Astrocyte of the cerebellum (primary cell): ENCODE data around the gene PMS1.
A peak's percentile ranks its signal among the peaks of the same experiment; 100 is the strongest.

Source experiments
- DNase-seq: peaks from one replicate; pipeline ENCODE4 v3.0.0-alpha.2; 2011; ENCODE audit warnings: low read depth
- H3K4me3 ChIP-seq: 2 replicates; pipeline ENCODE4 v1.5.1; 2011; ENCODE audit warnings: mild to moderate bottlenecking, low read depth, low read length, moderate library complexity
- in situ Hi-C: cut with HindIII; loops from 2 replicates; pipeline ENCODE4 v1.10.0; 2017; ENCODE audit warnings: low sequenced_read_pairs
- TF ChIP-seq, protein P1 (sequence below): IDR thresholded peaks from 2 replicates; pipeline ENCODE4 v1.5.1; 2012; ENCODE audit warnings: low read length, low read depth, moderate library complexity, mild to moderate bottlenecking; ENCODE audit errors: missing control alignments

The PMS1 gene

DNA sequence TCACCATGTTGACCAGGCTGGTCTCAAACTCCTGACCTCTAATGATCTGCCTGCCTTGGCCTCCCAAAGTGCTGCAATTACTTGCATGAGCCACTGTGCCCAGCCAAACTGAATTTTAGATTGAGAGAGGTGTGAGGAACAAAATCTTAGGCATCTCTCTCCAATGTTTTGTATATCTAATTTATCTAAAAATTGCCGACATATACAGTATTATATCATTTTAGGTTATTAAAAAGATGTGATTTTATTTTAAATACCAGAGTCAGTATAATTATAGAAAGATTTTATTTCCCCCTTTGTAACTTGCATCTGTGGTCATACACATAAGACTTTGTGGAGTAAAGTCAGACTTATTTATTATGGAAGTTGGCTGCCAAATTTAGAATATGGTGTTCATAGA, 10.1 kb downstream of the PMS1 start:
- TF ChIP-seq, protein P1, sequence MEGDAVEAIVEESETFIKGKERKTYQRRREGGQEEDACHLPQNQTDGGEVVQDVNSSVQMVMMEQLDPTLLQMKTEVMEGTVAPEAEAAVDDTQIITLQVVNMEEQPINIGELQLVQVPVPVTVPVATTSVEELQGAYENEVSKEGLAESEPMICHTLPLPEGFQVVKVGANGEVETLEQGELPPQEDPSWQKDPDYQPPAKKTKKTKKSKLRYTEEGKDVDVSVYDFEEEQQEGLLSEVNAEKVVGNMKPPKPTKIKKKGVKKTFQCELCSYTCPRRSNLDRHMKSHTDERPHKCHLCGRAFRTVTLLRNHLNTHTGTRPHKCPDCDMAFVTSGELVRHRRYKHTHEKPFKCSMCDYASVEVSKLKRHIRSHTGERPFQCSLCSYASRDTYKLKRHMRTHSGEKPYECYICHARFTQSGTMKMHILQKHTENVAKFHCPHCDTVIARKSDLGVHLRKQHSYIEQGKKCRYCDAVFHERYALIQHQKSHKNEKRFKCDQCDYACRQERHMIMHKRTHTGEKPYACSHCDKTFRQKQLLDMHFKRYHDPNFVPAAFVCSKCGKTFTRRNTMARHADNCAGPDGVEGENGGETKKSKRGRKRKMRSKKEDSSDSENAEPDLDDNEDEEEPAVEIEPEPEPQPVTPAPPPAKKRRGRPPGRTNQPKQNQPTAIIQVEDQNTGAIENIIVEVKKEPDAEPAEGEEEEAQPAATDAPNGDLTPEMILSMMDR: no peak
- in situ Hi-C loops: no loop called here
- H3K4me3 ChIP-seq: no peak overlapping the region
- DNase-seq: no peak

DNA sequence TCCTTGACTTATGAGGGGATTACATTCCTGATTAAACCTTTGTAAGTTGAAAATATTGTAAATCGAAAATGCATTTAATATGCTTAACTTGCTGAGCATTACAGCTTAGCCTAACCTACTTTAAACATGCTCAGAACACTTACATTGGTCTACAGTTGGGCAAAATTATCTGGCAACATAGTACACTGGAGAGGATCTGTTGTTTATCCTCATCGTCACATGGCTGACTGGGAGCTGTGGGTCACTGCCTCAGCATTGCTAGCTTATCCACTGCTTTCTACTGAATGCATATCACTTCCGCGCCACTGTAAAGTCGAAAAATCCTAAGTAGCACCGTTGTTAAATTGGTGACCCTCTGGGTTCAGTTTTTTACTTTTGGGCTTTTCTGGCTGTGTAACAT, 13.7 kb downstream of the PMS1 start:
- no peak overlapping the region for H3K4me3 ChIP-seq
- in situ Hi-C loops: no loop called here
- DNase-seq: no peak
- TF ChIP-seq, protein P1: no peak

DNA sequence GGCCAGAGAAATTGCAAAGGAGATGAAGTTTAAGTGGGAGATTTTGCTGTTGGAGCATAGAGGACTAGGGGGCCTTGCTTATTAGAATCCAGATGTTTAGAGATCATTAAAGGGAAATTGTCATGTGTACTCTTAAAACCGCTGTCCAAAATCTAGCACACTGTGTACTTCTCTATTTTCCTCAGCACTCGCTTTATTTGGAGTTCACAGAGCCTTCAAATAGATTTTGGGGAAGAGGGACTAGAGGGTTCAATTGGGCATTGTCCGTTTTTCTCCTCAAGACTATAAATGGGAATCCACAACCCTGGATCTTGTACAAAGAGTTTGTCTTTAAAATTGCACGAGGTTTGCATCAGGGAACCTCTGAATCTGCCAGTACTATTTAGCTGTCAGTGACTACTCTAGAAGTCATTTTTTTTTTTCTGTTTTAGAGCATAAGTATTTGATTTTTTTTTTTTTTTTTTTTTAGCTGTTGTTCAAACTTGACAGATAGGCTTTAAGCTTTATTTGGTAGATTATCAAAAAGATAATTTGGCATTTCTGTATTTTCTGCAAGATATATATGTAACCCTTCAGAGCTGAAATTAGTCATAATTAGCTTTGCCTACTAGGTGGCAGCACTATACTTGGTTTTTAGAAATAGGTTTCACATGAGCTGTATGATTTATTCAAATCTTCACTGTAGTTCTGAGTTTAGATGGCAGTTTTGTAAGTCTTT, 14.2 kb downstream of the PMS1 start:
- no peak overlapping the region for H3K4me3 ChIP-seq
- peak; percentile 18 for DNase-seq
- TF ChIP-seq, protein P1: peak; percentile 31
- in situ Hi-C loops: no loop called here

DNA sequence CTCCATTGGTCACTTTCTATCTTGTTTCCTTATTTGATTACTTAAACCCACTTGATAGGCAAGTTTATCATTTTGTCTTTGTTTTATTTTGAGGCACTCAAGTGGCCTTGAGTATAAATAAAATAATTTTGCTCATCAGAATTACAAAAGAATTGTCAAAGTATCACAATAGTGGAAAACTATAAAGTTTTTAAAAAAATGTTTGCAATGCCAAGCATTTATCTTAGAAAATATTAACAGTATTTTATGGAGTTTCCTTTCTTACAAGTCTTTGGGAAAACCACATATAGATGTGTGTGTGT, 14.7 kb downstream of the PMS1 start:
- TF ChIP-seq, protein P1: no peak
- in situ Hi-C loops: no loop called here
- no peak overlapping the region for H3K4me3 ChIP-seq
- DNase-seq: no peak

DNA sequence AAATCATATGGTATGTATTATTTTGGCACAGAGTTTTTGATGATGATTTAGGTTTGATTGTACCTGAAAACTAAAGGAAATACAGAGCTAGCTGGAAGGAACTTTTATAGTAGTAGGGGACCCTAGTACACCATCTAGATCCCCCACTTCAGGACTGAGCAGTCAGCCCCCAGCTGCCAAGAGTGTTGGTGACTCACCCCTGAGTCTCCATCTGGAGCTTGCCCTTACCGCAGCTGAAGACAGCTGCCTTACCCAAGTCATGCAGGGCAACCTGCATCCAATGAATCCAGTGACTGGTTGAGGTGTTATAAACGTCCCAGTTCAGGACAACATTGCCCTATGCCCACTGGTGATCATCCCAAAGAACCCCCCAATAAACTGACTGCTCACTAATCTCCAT, 15.3 kb downstream of the PMS1 start:
- TF ChIP-seq, protein P1: no peak
- H3K4me3 ChIP-seq: no peak overlapping the region
- DNase-seq: peak; percentile 23
- in situ Hi-C loops: no loop called here

DNA sequence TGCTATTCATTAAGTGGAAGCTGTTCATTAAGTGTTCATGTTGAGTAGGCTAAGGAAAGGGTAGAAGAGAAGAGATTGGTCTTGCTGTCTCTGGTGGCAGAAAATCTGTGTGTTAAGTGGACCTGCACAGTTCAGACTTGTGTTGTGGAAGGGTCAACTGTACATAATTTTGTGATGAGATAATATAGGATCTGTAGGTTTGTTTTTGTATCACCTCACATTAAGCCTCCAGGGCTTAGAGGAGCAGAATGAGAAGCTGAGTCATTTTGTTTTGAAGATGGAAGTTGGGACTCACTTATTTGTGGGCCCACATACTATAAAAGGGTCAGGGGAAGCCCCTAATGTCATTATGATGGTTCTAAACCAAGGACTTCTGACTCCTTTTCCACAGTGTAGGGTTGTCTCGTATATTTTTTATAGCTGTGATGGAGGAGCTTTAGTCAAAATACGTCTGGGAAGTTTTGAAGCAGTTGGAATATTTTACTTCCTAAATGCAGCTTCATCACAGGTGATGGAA, 18.2 kb downstream of the PMS1 start:
- no peak for DNase-seq
- H3K4me3 ChIP-seq: no peak overlapping the region
- in situ Hi-C loops: no loop called here
- TF ChIP-seq, protein P1: no peak

DNA sequence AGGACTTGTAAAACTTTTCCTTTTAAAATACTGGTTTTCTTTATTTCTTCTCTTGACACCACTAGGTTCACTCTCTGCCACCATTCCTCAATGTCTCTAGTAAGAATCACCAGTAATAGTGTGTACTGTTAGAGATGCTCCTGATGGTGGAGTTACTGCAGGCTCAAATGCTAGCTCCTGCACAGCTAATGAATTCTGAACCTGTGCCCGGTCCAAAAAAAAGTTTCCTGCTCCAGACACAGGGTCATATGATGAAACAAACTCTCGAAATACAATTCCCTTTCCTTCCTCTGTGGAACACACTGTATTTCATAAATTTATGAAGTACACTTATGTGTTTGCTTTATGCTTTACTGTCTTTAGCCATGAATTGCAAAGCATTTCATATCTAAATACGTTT, 19.2 kb downstream of the PMS1 start:
- TF ChIP-seq, protein P1: no peak
- no peak for DNase-seq
- no peak overlapping the region for H3K4me3 ChIP-seq
- in situ Hi-C loops: no loop called here
